Measurements from ENCODE around the gene CDKN1A. TPM values are rescaled to one million over a fixed set of nuclear protein-coding genes. Genes with fewer than 3 reads are reported as not detected.

Gene CDKN1A
- total and polyA plus RNA-seq, 10 of the 15 experiments (the other 5 are each of a cell fraction or from before 2014, with no cell fraction given), result 25.2 to 637 (median 216) TPM

DNA sequence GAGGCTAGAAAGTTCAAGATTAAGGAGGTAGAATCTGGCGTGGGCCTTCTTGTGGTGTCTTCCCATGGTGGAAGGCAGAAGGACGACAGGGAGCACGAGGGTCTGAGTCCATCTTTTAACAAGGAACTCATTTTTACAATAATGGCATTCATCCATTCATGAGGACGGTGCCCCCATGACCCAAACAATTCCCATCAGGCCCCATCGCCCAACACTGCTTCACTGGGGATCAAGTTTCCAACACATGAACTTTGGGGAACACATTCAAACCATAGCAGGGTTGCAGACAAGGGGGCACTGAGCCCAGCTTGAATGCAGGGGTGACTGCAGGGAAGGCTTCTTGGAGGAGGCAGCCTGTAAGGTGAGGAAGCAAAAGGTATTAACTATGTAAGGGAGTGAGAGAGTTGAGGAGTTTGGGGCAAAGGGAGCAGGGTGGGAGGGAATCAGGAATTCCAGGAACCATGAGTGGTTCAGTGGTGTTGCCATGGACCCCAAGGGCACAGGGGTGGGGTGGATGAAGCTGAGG, 24.6 kb downstream of the CDKN1A start:
- H4K20me1 ChIP-seq (ENCODE audit: control insufficient read depth, insufficient read depth), result no peaks in the 10 kb centered on the region
- ChIA-PET RAD21 (ENCODE audit: unreplicated experiment) (interaction anchor here (0.5 kb wide), 1 partner anchor 74 kb away, joined by 3 read pairs; no protein-coding TSS in a partner anchor), SMC1A (ENCODE audit: uncharacterized antibody, unreplicated experiment) (no interaction called here), CTCF (interaction anchor here (1.5 to 4.0 kb wide), 2 partner anchors 55 to 88 kb away, joined by 6 to 27 read pairs; no protein-coding TSS in a partner anchor), POLR2A (interaction anchor here (0.7 kb wide), 1 partner anchor 13 kb away, joined by 3 read pairs; no protein-coding TSS in a partner anchor)
- no TSS peak for BruUV-seq (replicated peaks)
- intact Hi-C loops (cut with micrococcal nuclease; ENCODE audit: unreplicated experiment), result no loop called here
- no peaks in the 10 kb centered on the region for H3K36me3 ChIP-seq (ENCODE audit: control insufficient read depth in 2 of 2, insufficient read depth in 2 of 2, low read length in 1 of 2)
- no peak overlapping the region for H3K27ac ChIP-seq (ENCODE audit: control insufficient read depth, insufficient read depth)
- no peak overlapping the region for H3K4me3 ChIP-seq
- ATAC-seq, result no peak
- no peaks in the 10 kb centered on the region for H3K4me1 ChIP-seq (ENCODE audit: control insufficient read depth, insufficient read depth, low read length)
- H3K4me2 ChIP-seq (ENCODE audit: control insufficient read depth, insufficient read depth), result no peak overlapping the region
- TF ChIP-seq, protein P1, sequence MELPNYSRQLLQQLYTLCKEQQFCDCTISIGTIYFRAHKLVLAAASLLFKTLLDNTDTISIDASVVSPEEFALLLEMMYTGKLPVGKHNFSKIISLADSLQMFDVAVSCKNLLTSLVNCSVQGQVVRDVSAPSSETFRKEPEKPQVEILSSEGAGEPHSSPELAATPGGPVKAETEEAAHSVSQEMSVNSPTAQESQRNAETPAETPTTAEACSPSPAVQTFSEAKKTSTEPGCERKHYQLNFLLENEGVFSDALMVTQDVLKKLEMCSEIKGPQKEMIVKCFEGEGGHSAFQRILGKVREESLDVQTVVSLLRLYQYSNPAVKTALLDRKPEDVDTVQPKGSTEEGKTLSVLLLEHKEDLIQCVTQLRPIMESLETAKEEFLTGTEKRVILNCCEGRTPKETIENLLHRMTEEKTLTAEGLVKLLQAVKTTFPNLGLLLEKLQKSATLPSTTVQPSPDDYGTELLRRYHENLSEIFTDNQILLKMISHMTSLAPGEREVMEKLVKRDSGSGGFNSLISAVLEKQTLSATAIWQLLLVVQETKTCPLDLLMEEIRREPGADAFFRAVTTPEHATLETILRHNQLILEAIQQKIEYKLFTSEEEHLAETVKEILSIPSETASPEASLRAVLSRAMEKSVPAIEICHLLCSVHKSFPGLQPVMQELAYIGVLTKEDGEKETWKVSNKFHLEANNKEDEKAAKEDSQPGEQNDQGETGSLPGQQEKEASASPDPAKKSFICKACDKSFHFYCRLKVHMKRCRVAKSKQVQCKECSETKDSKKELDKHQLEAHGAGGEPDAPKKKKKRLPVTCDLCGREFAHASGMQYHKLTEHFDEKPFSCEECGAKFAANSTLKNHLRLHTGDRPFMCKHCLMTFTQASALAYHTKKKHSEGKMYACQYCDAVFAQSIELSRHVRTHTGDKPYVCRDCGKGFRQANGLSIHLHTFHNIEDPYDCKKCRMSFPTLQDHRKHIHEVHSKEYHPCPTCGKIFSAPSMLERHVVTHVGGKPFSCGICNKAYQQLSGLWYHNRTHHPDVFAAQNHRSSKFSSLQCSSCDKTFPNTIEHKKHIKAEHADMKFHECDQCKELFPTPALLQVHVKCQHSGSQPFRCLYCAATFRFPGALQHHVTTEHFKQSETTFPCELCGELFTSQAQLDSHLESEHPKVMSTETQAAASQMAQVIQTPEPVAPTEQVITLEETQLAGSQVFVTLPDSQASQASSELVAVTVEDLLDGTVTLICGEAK (IDR thresholded peaks at IDR 0.05; ENCODE audit: borderline replicate concordance), result no peak
- TF ChIP-seq MYC (IDR thresholded peaks at IDR 0.05; ENCODE audit: insufficient read depth, insufficient read length, insufficient replicate concordance, low read length, severe bottlenecking), result no peak
- TF ChIP-seq CBFB (IDR thresholded peaks at IDR 0.05; ENCODE audit: low read depth), result no peak
- TF ChIP-seq GATAD2B (conservative IDR thresholded peaks at IDR 0.05; ENCODE audit: low read depth), result no peak
- TF ChIP-seq, protein P2, sequence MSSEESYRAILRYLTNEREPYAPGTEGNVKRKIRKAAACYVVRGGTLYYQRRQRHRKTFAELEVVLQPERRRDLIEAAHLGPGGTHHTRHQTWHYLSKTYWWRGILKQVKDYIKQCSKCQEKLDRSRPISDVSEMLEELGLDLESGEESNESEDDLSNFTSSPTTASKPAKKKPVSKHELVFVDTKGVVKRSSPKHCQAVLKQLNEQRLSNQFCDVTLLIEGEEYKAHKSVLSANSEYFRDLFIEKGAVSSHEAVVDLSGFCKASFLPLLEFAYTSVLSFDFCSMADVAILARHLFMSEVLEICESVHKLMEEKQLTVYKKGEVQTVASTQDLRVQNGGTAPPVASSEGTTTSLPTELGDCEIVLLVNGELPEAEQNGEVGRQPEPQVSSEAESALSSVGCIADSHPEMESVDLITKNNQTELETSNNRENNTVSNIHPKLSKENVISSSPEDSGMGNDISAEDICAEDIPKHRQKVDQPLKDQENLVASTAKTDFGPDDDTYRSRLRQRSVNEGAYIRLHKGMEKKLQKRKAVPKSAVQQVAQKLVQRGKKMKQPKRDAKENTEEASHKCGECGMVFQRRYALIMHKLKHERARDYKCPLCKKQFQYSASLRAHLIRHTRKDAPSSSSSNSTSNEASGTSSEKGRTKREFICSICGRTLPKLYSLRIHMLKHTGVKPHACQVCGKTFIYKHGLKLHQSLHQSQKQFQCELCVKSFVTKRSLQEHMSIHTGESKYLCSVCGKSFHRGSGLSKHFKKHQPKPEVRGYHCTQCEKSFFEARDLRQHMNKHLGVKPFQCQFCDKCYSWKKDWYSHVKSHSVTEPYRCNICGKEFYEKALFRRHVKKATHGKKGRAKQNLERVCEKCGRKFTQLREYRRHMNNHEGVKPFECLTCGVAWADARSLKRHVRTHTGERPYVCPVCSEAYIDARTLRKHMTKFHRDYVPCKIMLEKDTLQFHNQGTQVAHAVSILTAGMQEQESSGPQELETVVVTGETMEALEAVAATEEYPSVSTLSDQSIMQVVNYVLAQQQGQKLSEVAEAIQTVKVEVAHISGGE (CRISPR knock-in tag; IDR thresholded peaks at IDR 0.05), result no peak
- no peak overlapping the region for H2AFZ ChIP-seq (ENCODE audit: control insufficient read depth, low read depth, low read length)
- WGBS (ENCODE audit: insufficient coverage, insufficient replicate concordance, low lambda C conversion rate, missing lambda C conversion rate), result 30% methylated on average over 5 of the region's 5 CpGs
- no peaks in the 10 kb centered on the region for H3K79me2 ChIP-seq (ENCODE audit: control insufficient read depth, insufficient read depth, low read length)
- H3K9ac ChIP-seq (ENCODE audit: control insufficient read depth, insufficient read depth, low read length), result no peak overlapping the region
- no peak for DNase-seq (ENCODE audit: low read depth, low spot score)
- in situ Hi-C loops (cut with MboI), result no loop called here
- no peak for FAIRE-seq
- H3K27me3 ChIP-seq (replicated peaks in 1 of 2; ENCODE audit: control insufficient read depth in 2 of 2, insufficient read depth in 2 of 2, low read length in 1 of 2), result no peaks in the 10 kb centered on the region
- no peaks in the 10 kb centered on the region for H3K9me3 ChIP-seq (replicated peaks; ENCODE audit: control insufficient read depth, insufficient read depth, low read length)
